Fibroblast of lung (primary cell): Measurements from ENCODE around the gene KCNQ2. TPM values are rescaled to one million over a fixed set of nuclear protein-coding genes. Genes with fewer than 3 reads are reported as not detected.

Experiments used
- DNase-seq, 2 donors: peaks; one replicate each; pipeline versions ENCODE4 v3.0.0 to v3.0.0-alpha.2; 2010; ENCODE audit warnings: low read depth in 2 of 2
- H2AFZ ChIP-seq: 2 replicates; pipeline ENCODE4 v1.5.1; 2012; ENCODE audit warnings: low read length, control low read depth, inconsistent platforms
- H3K27ac ChIP-seq: 2 replicates; pipeline ENCODE4 v1.5.1; 2011; ENCODE audit warnings: low read length, control low read depth; ENCODE audit not compliant: insufficient read depth
- H3K27me3 ChIP-seq: 2 replicates; pipeline ENCODE4 v1.5.1; 2011; ENCODE audit warnings: mild to moderate bottlenecking, low read length; ENCODE audit not compliant: control insufficient read depth, insufficient read depth
- H3K36me3 ChIP-seq: 2 replicates; pipeline ENCODE4 v1.5.1; 2011; ENCODE audit warnings: low read length; ENCODE audit not compliant: control insufficient read depth, insufficient read depth
- H3K4me1 ChIP-seq: 2 replicates; pipeline ENCODE4 v1.5.1; 2011; ENCODE audit warnings: low read length; ENCODE audit not compliant: control insufficient read depth, insufficient read depth; ENCODE audit errors: extremely low read depth
- H3K4me2 ChIP-seq: 2 replicates; pipeline ENCODE4 v1.5.1; 2011; ENCODE audit warnings: low read length, control low read depth; ENCODE audit not compliant: insufficient read depth; ENCODE audit errors: extremely low read depth
- H3K4me3 ChIP-seq, 4 experiments: fragments of 200-600 bp in 1 of 4; sonication (generic) in 1 of 4; replicated peaks in 1 of 4; 2 replicates each; pipeline ENCODE4 v1.5.1; 2011 to 2016; ENCODE audit warnings: low read length in 4 of 4, low read depth in 3 of 4, mild to moderate bottlenecking in 3 of 4, control low read depth in 2 of 4, inconsistent platforms in 1 of 4, mixed read lengths in 1 of 4; ENCODE audit not compliant: insufficient read depth in 1 of 4; ENCODE audit errors: control extremely low read depth in 1 of 4
- H3K79me2 ChIP-seq: 2 replicates; pipeline ENCODE4 v1.5.1; 2012; ENCODE audit warnings: mild to moderate bottlenecking, low read length, inconsistent platforms; ENCODE audit not compliant: control insufficient read depth, insufficient read depth
- H3K9ac ChIP-seq: 2 replicates; pipeline ENCODE4 v1.5.1; 2011; ENCODE audit warnings: mild to moderate bottlenecking, low read length, control low read depth; ENCODE audit not compliant: insufficient read depth
- H3K9me3 ChIP-seq: 2 replicates; pipeline ENCODE4 v1.5.1; 2012; ENCODE audit warnings: low read depth, low read length; ENCODE audit not compliant: control insufficient read depth, insufficient read depth
- H4K20me1 ChIP-seq: 2 replicates; pipeline ENCODE4 v1.5.1; 2011; ENCODE audit warnings: low read length; ENCODE audit not compliant: control insufficient read depth, insufficient read depth; ENCODE audit errors: extremely low read depth
- CTCF ChIP-seq, 2 donors: IDR thresholded peaks in 1 of 2; conservative IDR thresholded peaks in 1 of 2; 1 replicate in 1 of 2; 2 replicates in 1 of 2; pipeline ENCODE4 v1.5.1; 2011 to 2012; ENCODE audit warnings: low read length in 2 of 2, control low read depth in 1 of 2, inconsistent platforms in 1 of 2, low read depth in 1 of 2, mild to moderate bottlenecking in 1 of 2
- EZH2 ChIP-seq: IDR thresholded peaks from 2 replicates; pipeline ENCODE4 v1.5.1; 2012; ENCODE audit warnings: low read length, control low read depth, mild to moderate bottlenecking; ENCODE audit errors: missing control alignments
- polyA plus RNA-seq, 2 donors: library from polyadenylated mRNA; depleted of rRNA in 1 of 2; stranded (reverse) in 1 of 2; unstranded in 1 of 2; fragments of >200 nt; gene quantifications; 2 replicates each; pipeline ENCODE4 v1.2.1, GENCODE V29; 2011 to 2012; ENCODE audit warnings: missing spikeins in 1 of 2
- total RNA-seq: library from RNA; depleted of rRNA; stranded (reverse); fragments of >200 nt; gene quantifications from 2 replicates; pipeline ENCODE4 v1.2.1, GENCODE V29; 2014

The KCNQ2 gene
- total and polyA plus RNA-seq, 2 donors (not counting 1 experiment from before 2014, with no cell fraction given), result not detected

GRCh38 chr20:63500151-63500901 lies 27.9 kb upstream of the KCNQ2 start:
- Histone ChIP-seq H3K4me3 (no peak overlapping the region), H3K9me3 (no peaks in the 10 kb centered on the region)

GRCh38 chr20:63499338-63499969 lies 27.0 kb upstream of the KCNQ2 start:
- no peaks in the 10 kb centered on the region for H3K9me3 ChIP-seq
- no peak for DNase-seq
- H2AFZ ChIP-seq, result no peak overlapping the region
- H3K4me3 ChIP-seq, result no peak overlapping the region
- H3K79me2 ChIP-seq, result no peaks in the 10 kb centered on the region
- peaks cover 5% of the 10 kb centered on the region for H3K27me3 ChIP-seq
- no peaks in the 10 kb centered on the region for H3K4me1 ChIP-seq
- H3K4me2 ChIP-seq, result no peak overlapping the region
- no peak overlapping the region for H3K27ac ChIP-seq
- no peaks in the 10 kb centered on the region for H4K20me1 ChIP-seq
- TF ChIP-seq CTCF (conservative IDR thresholded peaks at IDR 0.05 in 1 of 2, IDR thresholded peaks at IDR 0.05 in 1 of 2; ENCODE audit: low read depth in 1 of 2, low read length in 2 of 2), result no peak
- peak; percentile 79 for TF ChIP-seq EZH2
- peak overlapping the region; percentile 16 for H3K9ac ChIP-seq
- H3K36me3 ChIP-seq, result no peaks in the 10 kb centered on the region

More at GRCh38 chr20:63500151-63500901, 27.9 kb upstream of the KCNQ2 start:
- H4K20me1 ChIP-seq, result no peaks in the 10 kb centered on the region
- H3K4me2 ChIP-seq, result no peak overlapping the region
- no peak overlapping the region for H3K27ac ChIP-seq
- H3K27me3 ChIP-seq, result peaks cover 6% of the 10 kb centered on the region
- H3K9ac ChIP-seq, result no peak overlapping the region
- no peaks in the 10 kb centered on the region for H3K36me3 ChIP-seq
- H3K4me1 ChIP-seq, result no peaks in the 10 kb centered on the region
- no peak overlapping the region for H2AFZ ChIP-seq
- H3K79me2 ChIP-seq, result no peaks in the 10 kb centered on the region
- TF ChIP-seq CTCF (conservative IDR thresholded peaks at IDR 0.05 in 1 of 2, IDR thresholded peaks at IDR 0.05 in 1 of 2; ENCODE audit: low read depth in 1 of 2, low read length in 2 of 2), result no peak
- no peak for TF ChIP-seq EZH2
- no peak for DNase-seq

GRCh38 chr20:63498960-63499337 lies 26.5 kb upstream of the KCNQ2 start, which contains the start of gene EEF1A2:
Gene EEF1A2, minus strand, starts transcription at chr20:63499083. Its CDS starts 1,320 bp downstream, at chr20:63497763.
- no peak for TF ChIP-seq EZH2
- no peak for TF ChIP-seq CTCF (conservative IDR thresholded peaks at IDR 0.05 in 1 of 2, IDR thresholded peaks at IDR 0.05 in 1 of 2; ENCODE audit: low read depth in 1 of 2, low read length in 2 of 2)
- Histone ChIP-seq H3K4me2 (no peak within 1 kb of the TSS), H3K4me3 (no peak within 1 kb of the TSS)

More at GRCh38 chr20:63498960-63499337, 26.5 kb upstream of the KCNQ2 start, which contains the start of gene EEF1A2:
- no peak for DNase-seq
- Histone ChIP-seq H3K27ac (no peak within 1 kb of the TSS), H2AFZ (no peak within 1 kb of the TSS), H3K79me2 (no peaks in the 10 kb centered on the region), H3K4me1 (no peaks in the 10 kb centered on the region), H3K9ac (peak within 1 kb of the TSS; percentile 16), H3K36me3 (no peaks in the 10 kb centered on the region), H4K20me1 (no peaks in the 10 kb centered on the region), H3K9me3 (no peaks in the 10 kb centered on the region), H3K27me3 (peaks cover 5% of the 10 kb centered on the region)
